Brain microvascular endothelial cell (primary cell): ENCODE results near the gene NINJ1.

ENCODE experiments used
- DNase-seq: peaks from one replicate; pipeline ENCODE4 v3.0.0-alpha.2; 2020
- H3K27ac ChIP-seq: fragments of 250-450 bp; sonication (Bioruptor Pico); 2 replicates; pipeline ENCODE4 v1.5.1; 2020; ENCODE audit warnings: mild to moderate bottlenecking, moderate library complexity
- H3K27me3 ChIP-seq: fragments of 250-450 bp; sonication (Bioruptor Pico); replicated peaks from 2 replicates; pipeline ENCODE4 v1.5.1; 2020; ENCODE audit warnings: mild to moderate bottlenecking
- H3K36me3 ChIP-seq: fragments of 250-450 bp; sonication (Bioruptor Pico); replicated peaks from 2 replicates; pipeline ENCODE4 v1.5.1; 2020; ENCODE audit warnings: mild to moderate bottlenecking
- H3K4me3 ChIP-seq: 2 replicates; pipeline ENCODE4 v1.5.1; 2011; ENCODE audit warnings: low read depth, mild to moderate bottlenecking, control low read depth, low read length, moderate library complexity
- CTCF ChIP-seq: IDR thresholded peaks from 2 replicates; pipeline ENCODE4 v1.5.1; 2011; ENCODE audit warnings: low read depth, mild to moderate bottlenecking, moderate library complexity, low read length, control low read depth, inconsistent platforms; ENCODE audit errors: missing control alignments
- in situ Hi-C: cut with HindIII; loops from 2 replicates; pipeline ENCODE4 v1.10.0; 2017; ENCODE audit warnings: low sequenced_read_pairs, low pct_ligation_motif_present

NINJ1 gene

GRCh38 chr9:93155716-93156474 is 21.8 kb upstream of the NINJ1 start:
- Histone ChIP-seq H3K36me3 (no peaks in the 10 kb centered on the region), H3K27ac (no peak overlapping the region), H3K4me3 (no peak overlapping the region), H3K27me3 (no peaks in the 10 kb centered on the region)
- in situ Hi-C loops = no loop called here
- no peak for TF ChIP-seq CTCF
- no peak for DNase-seq

GRCh38 chr9:93154293-93154903 is 20.3 kb upstream of the NINJ1 start:
- TF ChIP-seq CTCF = peak; percentile 82
- in situ Hi-C loops = no loop called here
- Histone ChIP-seq H3K27ac (no peak overlapping the region), H3K4me3 (no peak overlapping the region), H3K27me3 (no peaks in the 10 kb centered on the region), H3K36me3 (no peaks in the 10 kb centered on the region)
- no peak for DNase-seq

GRCh38 chr9:93151097-93151784 is 17.2 kb upstream of the NINJ1 start:
- no peak overlapping the region for H3K27ac ChIP-seq
- H3K4me3 ChIP-seq = no peak overlapping the region
- no peaks in the 10 kb centered on the region for H3K36me3 ChIP-seq
- H3K27me3 ChIP-seq = no peaks in the 10 kb centered on the region
- no peak for TF ChIP-seq CTCF
- in situ Hi-C loops = no loop called here
- no peak for DNase-seq

GRCh38 chr9:93149361-93149760 is 15.3 kb upstream of the NINJ1 start:
- DNase-seq = no peak
- no peak overlapping the region for H3K4me3 ChIP-seq
- no peak overlapping the region for H3K27ac ChIP-seq
- H3K36me3 ChIP-seq = no peaks in the 10 kb centered on the region
- H3K27me3 ChIP-seq = no peaks in the 10 kb centered on the region
- TF ChIP-seq CTCF = no peak
- in situ Hi-C loops = no loop called here

GRCh38 chr9:93148721-93149120 is 14.7 kb upstream of the NINJ1 start:
- Histone ChIP-seq H3K36me3 (no peaks in the 10 kb centered on the region), H3K27ac (no peak overlapping the region), H3K27me3 (no peaks in the 10 kb centered on the region), H3K4me3 (no peak overlapping the region)
- no peak for DNase-seq
- TF ChIP-seq CTCF = no peak
- in situ Hi-C loops = no loop called here
